Measurements from ENCODE around the gene ARID1B.

Gene ARID1B

DNA sequence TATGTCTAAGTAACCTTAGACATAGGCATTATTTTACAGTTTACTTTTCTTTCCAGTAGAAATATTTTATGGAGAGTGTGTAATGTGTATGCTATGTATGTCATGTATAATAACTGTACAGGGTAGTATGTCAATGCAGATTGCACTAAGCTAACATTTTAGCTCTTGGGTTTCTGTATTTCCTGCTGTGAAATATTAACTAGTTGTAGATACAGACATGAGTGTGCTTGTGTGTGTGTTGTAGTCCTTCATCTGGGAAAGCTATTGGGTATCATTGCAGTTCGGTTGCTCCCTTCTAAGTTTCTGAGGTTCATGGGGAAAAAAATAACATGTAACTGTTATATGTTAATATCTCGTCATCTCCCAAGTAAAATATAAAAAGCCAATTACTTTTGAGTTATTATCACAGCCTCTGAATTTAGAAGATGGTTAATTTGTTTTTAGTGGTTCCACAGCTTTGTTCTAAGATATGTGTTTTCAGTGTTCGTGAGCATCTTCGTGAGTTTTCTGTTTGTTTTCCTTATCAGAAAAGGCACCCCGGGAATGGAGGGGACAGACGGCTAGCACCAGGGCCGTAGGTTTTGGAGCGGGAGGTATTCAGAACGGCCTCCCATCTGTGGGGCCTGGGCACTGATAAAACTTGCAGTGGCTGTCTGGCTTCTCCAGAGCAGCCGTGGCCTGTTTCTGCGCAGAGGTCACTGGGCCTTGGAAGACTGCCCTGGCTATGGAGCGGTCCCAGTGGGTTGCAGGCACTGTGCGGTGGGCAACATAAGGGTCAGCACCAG, 215.0 kb downstream of the ARID1B start:
- peak; percentile 12 for DNase-seq (ENCODE audit: low spot score)

GRCh38 chr6:156993713-156994112, 216.5 kb downstream of the ARID1B start:
- DNase-seq (ENCODE audit: low spot score): no peak

GRCh38 chr6:156994215-156995076, 217.3 kb downstream of the ARID1B start:
- peak; percentile 70 for DNase-seq (ENCODE audit: low spot score)

GRCh38 chr6:156995502-156995901, 218.3 kb downstream of the ARID1B start:
- no peak for DNase-seq (ENCODE audit: low spot score)

DNA sequence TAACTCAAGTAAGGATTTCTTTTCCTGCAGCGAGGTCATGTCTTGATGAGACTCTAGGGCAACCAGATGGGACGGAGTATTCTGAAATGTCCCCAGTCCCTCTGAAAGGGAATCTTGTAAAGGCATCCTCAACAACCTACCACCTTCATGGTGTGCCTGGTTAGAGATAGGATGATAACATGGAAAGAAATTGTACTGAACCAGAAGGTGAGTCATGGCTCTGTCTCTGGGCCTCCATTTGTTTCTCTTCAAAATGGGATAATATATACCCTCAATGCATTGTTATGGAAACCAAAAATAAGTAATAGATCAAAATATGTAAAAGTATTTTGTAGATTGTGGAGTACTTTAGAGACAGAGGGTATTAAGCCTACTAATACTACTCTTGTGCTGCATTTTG, 219.1 kb downstream of the ARID1B start:
- no peak for DNase-seq (ENCODE audit: low spot score)

DNA sequence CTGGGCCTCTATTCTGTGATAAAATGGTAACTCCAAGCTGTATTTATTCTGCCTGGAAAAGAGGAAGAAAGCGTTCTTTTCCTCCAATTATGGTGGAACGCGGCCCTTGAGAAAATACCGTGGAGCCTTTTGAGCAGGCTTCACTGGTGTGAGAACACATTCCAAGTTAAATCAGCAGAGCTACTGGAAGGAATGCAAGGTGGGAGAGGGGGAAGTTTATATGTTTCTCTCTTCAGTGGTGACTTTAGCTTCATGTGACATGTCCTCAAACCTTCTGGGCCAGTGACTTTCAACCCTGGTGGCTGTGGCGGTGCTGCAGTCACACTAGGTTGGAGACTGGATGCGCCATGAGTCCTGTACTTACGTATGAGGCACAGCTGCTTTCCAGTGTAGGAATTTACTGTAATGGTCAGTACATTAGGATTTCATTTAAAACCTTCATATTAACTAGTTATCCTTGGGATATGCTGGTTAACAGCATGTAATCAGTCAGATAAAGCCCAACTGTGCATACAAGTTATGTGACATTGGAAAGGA, 221.7 kb downstream of the ARID1B start:
- no peak for DNase-seq (ENCODE audit: low spot score)

DNA sequence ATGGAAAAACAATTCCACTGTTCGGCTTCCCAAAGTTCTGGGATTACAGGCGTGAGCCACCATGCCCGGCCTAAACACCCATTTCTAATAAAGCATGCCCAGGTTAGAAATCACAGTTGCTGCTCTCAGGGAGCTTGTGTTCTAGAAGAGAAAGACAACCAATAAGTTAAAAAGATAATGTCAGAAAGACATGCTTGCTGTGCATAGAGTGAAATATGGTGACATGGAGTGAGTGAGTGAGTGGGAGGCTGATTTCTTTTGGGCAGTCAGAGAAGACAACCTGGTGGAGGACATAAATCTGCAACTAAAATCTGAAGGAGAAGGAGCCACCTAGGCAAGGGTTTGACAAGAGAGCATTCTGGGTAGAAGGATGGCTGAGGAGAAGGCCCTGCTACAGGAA, 222.6 kb downstream of the ARID1B start:
- DNase-seq (ENCODE audit: low spot score): no peak

GRCh38 chr6:157001716-157002115, 224.5 kb downstream of the ARID1B start:
- DNase-seq (ENCODE audit: low spot score): no peak

- no peak for DNase-seq (ENCODE audit: low spot score)
Measured at GRCh38 chr6:157002774-157003173, 225.6 kb downstream of the ARID1B start.

GRCh38 chr6:157005940-157006339, 228.8 kb downstream of the ARID1B start:
- no peak for DNase-seq (ENCODE audit: low spot score)

GRCh38 chr6:157008568-157008967, 231.4 kb downstream of the ARID1B start:
- DNase-seq (ENCODE audit: low spot score): no peak

GRCh38 chr6:157012355-157012754, 235.2 kb downstream of the ARID1B start:
- DNase-seq (ENCODE audit: low spot score): no peak

DNA sequence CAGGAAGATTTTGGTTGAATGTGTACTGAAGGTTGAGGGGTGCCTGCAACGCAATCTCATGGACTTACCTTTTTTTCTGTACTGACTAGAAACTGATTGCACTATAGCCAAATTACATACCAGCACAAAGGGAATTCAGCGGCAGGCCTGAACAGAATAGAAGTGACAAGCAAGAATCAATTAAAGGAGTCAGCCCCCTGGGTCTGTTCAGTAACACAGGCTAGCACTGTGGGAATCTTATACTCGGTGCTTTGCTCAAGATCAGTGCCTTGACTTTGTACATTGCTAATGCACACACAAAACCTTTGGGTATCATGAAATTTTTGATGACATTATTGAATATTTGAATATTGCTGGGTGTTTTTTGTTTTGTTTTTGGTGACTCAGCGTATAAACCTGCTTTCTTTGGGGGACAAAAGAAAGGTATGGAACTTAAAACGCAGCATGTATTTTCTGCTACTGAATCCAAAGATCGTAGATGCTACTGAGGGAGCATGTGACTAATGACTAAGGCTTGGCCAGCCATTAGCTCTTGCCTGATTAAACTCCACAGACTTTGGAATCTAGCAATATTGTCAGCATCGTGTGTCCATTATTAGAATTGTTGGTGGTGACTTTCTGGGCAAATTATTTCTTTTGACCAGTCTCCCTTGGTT, 236.6 kb downstream of the ARID1B start:
- DNase-seq (ENCODE audit: low spot score): no peak

GRCh38 chr6:157014871-157015270, 237.7 kb downstream of the ARID1B start:
- DNase-seq (ENCODE audit: low spot score): no peak

- no peak for DNase-seq (ENCODE audit: low spot score)
Measured at GRCh38 chr6:157017022-157017421, 239.8 kb downstream of the ARID1B start.

DNA sequence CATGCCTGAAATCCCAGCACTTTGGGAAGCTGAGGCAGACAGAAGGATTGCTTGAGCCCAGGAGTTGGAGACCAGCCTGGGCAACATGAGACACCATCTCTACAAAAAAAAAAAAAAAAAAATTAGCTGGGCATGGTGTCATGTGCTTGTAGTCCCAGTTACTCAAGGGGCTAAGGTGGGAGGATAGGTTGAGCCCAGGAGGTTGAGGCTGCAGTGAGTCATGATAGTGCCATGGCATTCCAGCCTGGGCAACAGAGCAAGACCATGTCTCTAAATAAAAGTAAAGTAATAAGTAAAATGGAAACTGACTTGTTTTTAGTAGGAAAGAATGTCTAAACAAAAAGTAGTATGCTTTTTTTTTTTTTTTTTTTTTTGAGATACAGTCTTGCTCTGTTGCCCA, 240.7 kb downstream of the ARID1B start:
- DNase-seq (ENCODE audit: low spot score): no peak

- peak; percentile 20 for DNase-seq (ENCODE audit: low spot score)
Measured at GRCh38 chr6:157019115-157019641, 242.0 kb downstream of the ARID1B start.

GRCh38 chr6:157019733-157020132, 242.6 kb downstream of the ARID1B start:
- no peak for DNase-seq (ENCODE audit: low spot score)

GRCh38 chr6:157020398-157020797, 243.2 kb downstream of the ARID1B start:
- peak; percentile 7 for DNase-seq (ENCODE audit: low spot score)

DNA sequence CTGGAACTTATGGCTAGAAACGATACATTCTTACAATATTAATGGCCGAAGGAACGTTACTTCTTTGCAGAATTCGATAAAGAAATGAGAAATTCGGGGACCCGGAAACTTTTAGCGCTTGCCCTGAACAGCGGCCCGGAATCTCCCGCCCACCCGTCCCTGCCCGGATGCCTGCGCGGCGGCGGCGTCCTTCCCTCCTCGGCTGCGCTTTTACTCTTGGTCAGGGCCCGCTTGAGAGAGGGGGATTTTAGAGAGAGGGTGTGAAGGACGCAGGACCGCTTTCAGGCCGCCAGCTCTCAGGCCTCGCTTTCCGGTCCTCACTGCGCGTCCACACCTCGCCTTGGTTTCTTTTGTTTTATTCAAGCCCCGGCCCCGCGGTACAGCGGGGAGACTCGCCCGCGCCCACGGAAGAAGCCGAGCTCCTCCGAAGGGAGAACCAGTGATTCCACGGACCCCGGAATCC, 243.7 kb downstream of the ARID1B start:
- peak; percentile 51 for DNase-seq (ENCODE audit: low spot score)

DNA sequence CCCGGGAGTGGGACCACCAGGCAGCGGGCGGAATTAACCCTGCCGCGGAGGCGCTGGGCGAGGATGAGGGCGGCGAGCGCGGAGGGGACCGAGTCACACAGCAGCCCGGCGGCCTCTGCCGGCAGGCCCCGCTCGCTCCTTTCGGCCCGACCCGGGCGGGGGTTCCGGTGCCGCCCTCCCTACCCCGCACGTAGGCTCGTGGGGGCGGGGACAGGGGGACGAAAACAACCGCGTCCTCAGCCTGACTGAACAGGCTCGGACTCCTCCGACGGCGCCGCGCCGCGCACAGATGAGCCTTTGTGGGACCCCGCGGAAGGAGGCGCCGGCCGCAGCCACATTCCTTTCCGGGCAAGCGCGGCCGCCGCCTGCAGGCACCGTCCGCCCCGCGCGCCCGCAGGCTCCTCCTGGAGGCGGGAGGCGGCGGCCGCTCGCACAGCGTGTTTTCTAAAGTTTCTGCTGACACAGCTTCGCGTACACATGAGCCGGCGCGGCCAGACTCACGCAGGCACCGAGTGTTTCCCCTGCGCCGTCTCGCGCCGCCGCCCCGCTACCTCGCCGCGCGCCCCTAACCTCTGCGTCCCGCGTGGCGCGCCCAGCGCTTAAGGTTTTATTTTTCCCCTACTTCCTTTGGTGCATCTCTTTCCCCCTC, 244.3 kb downstream of the ARID1B start:
- peak; percentile 77 for DNase-seq (ENCODE audit: low spot score)
